ENCODE results near the gene LEAP2.

- no peak for TF ChIP-seq CHD2 (IDR thresholded peaks at IDR 0.05; ENCODE audit: borderline replicate concordance, low read depth, low read length)
- TF ChIP-seq E2F4 (IDR thresholded peaks at IDR 0.05; ENCODE audit: low read depth, low read length) = no peak
- no peak for TF ChIP-seq SKIL (IDR thresholded peaks at IDR 0.05; ENCODE audit: low read depth, poor library complexity, severe bottlenecking)
- TF ChIP-seq PRDM15 (CRISPR knock-in tag; IDR thresholded peaks at IDR 0.05) = no peak
- no peak for TF ChIP-seq ATF2 (IDR thresholded peaks at IDR 0.05; ENCODE audit: low read length)
- TF ChIP-seq CTCF (IDR thresholded peaks at IDR 0.05 in 2 of 3, conservative IDR thresholded peaks at IDR 0.05 in 1 of 3; ENCODE audit: control insufficient read depth in 2 of 3, extremely low read depth in 1 of 3, insufficient read depth in 1 of 3, low read depth in 3 of 3, low read length in 3 of 3) = no peak
- TF ChIP-seq POLR2AphosphoS5 (IDR thresholded peaks at IDR 0.05; ENCODE audit: low read length) = no peak
- no peak for TF ChIP-seq MXI1 (IDR thresholded peaks at IDR 0.05; ENCODE audit: low read depth, low read length)
- no peak for TF ChIP-seq NKRF (conservative IDR thresholded peaks at IDR 0.05)
- TF ChIP-seq MTA3 (IDR thresholded peaks at IDR 0.05; ENCODE audit: borderline replicate concordance, low read length) = no peak
- no peak for TF ChIP-seq RFX5 (IDR thresholded peaks at IDR 0.05; ENCODE audit: low read depth, low read length)
Measured at GRCh38 chr5:132859889-132860437, 13.5 kb upstream of the LEAP2 start.

Measured in GM12878 (cell line).